ENCODE data around the gene SPTBN4. TPM values are rescaled to one million over a fixed set of nuclear protein-coding genes. Genes with fewer than 3 reads are reported as not detected.
"Not testable (repeated sequence)": the region's sequence is repeated elsewhere in the genome, so short reads cannot be mapped to it uniquely, and the experiment has no call there.

Gene SPTBN4
- total and polyA plus RNA-seq, 2 experiments from 2014 or later: 0.67 to 1.3 TPM

- H3K79me2 ChIP-seq: no peaks in the 10 kb centered on the region
- H3K27ac ChIP-seq: no peak overlapping the region
- no peaks in the 10 kb centered on the region for H3K9me3 ChIP-seq (ENCODE audit: low read depth)
- H3K36me3 ChIP-seq (replicated peaks; ENCODE audit: insufficient read depth, low read depth): no peaks in the 10 kb centered on the region
- H3K4me3 ChIP-seq: no peak overlapping the region
- 96% methylated on average over 3 of the region's 3 CpGs for WGBS (ENCODE audit: low lambda C conversion rate, missing lambda C conversion rate)
- no peak for DNase-seq (ENCODE audit: low spot score)
- TF ChIP-seq EZH2 (IDR thresholded peaks at IDR 0.05; ENCODE audit: borderline replicate concordance): no peak
- TF ChIP-seq, protein P1, sequence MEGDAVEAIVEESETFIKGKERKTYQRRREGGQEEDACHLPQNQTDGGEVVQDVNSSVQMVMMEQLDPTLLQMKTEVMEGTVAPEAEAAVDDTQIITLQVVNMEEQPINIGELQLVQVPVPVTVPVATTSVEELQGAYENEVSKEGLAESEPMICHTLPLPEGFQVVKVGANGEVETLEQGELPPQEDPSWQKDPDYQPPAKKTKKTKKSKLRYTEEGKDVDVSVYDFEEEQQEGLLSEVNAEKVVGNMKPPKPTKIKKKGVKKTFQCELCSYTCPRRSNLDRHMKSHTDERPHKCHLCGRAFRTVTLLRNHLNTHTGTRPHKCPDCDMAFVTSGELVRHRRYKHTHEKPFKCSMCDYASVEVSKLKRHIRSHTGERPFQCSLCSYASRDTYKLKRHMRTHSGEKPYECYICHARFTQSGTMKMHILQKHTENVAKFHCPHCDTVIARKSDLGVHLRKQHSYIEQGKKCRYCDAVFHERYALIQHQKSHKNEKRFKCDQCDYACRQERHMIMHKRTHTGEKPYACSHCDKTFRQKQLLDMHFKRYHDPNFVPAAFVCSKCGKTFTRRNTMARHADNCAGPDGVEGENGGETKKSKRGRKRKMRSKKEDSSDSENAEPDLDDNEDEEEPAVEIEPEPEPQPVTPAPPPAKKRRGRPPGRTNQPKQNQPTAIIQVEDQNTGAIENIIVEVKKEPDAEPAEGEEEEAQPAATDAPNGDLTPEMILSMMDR (IDR thresholded peaks at IDR 0.05; ENCODE audit: poor library complexity): no peak
- TF ChIP-seq EZH2phosphoT487 (IDR thresholded peaks at IDR 0.05; ENCODE audit: low read depth, severe bottlenecking, unreplicated experiment): no peak
- peaks cover 26% of the 10 kb centered on the region for H3K27me3 ChIP-seq
- no peaks in the 10 kb centered on the region for H3K4me1 ChIP-seq (ENCODE audit: insufficient read depth)
- H4K20me1 ChIP-seq (ENCODE audit: insufficient read depth, poor library complexity, severe bottlenecking): no peaks in the 10 kb centered on the region
- no peaks in the 10 kb centered on the region for H3K9me2 ChIP-seq (replicated peaks; ENCODE audit: insufficient read depth)
- H3K4me2 ChIP-seq: no peak overlapping the region
- no peak overlapping the region for H2AFZ ChIP-seq
Measured at GRCh38 chr19:40559394-40559793, 92.6 kb downstream of the SPTBN4 start.

DNA sequence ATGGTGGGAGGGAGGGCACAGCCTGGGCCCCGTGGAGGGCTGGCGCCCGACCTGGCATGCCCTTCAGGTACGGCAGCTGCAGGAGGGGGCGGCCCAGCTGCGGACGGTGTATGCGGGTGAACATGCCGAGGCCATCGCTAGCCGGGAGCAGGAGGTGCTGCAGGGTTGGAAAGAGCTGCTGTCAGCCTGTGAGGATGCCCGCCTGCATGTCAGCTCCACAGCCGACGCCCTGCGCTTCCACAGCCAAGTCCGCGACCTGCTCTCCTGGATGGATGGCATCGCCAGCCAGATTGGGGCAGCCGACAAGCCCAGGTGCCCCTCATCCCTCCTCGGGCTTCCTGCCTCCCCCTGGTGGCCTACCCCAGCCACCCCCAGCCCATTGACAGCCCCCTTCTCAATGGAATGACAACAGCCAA is 93.3 kb downstream of the SPTBN4 start:
- no peaks in the 10 kb centered on the region for H3K9me3 ChIP-seq (ENCODE audit: low read depth)
- H3K27ac ChIP-seq: no peak overlapping the region
- WGBS (ENCODE audit: low lambda C conversion rate, missing lambda C conversion rate): 87% methylated on average over 18 of the region's 20 CpGs
- no peak overlapping the region for H2AFZ ChIP-seq
- peaks cover 23% of the 10 kb centered on the region for H3K27me3 ChIP-seq
- H3K36me3 ChIP-seq (replicated peaks; ENCODE audit: insufficient read depth, low read depth): no peaks in the 10 kb centered on the region
- DNase-seq (ENCODE audit: low spot score): no peak
- H3K9me2 ChIP-seq (replicated peaks; ENCODE audit: insufficient read depth): no peaks in the 10 kb centered on the region
- H3K79me2 ChIP-seq: no peaks in the 10 kb centered on the region
- H3K4me1 ChIP-seq (ENCODE audit: insufficient read depth): no peaks in the 10 kb centered on the region
- H4K20me1 ChIP-seq (ENCODE audit: insufficient read depth, poor library complexity, severe bottlenecking): no peaks in the 10 kb centered on the region
- no peak overlapping the region for H3K4me2 ChIP-seq
- no peak overlapping the region for H3K4me3 ChIP-seq
- TF ChIP-seq EZH2 (IDR thresholded peaks at IDR 0.05; ENCODE audit: borderline replicate concordance) (no peak), EZH2phosphoT487 (IDR thresholded peaks at IDR 0.05; ENCODE audit: low read depth, severe bottlenecking, unreplicated experiment) (no peak)
- TF ChIP-seq, protein P1 (IDR thresholded peaks at IDR 0.05; ENCODE audit: poor library complexity): no peak

GRCh38 chr19:40561947-40562346 is 95.1 kb downstream of the SPTBN4 start:
- no peaks in the 10 kb centered on the region for H3K9me3 ChIP-seq (ENCODE audit: low read depth)
- H2AFZ ChIP-seq: no peak overlapping the region
- H3K9me2 ChIP-seq (replicated peaks; ENCODE audit: insufficient read depth): no peaks in the 10 kb centered on the region
- no peak for DNase-seq (ENCODE audit: low spot score)
- no peak overlapping the region for H3K4me2 ChIP-seq
- peaks cover 31% of the 10 kb centered on the region for H3K27me3 ChIP-seq
- H3K36me3 ChIP-seq (replicated peaks; ENCODE audit: insufficient read depth, low read depth): no peaks in the 10 kb centered on the region
- no peak overlapping the region for H3K4me3 ChIP-seq
- H3K4me1 ChIP-seq (ENCODE audit: insufficient read depth): no peaks in the 10 kb centered on the region
- no peaks in the 10 kb centered on the region for H4K20me1 ChIP-seq (ENCODE audit: insufficient read depth, poor library complexity, severe bottlenecking)
- no peak overlapping the region for H3K27ac ChIP-seq
- TF ChIP-seq EZH2phosphoT487 (IDR thresholded peaks at IDR 0.05; ENCODE audit: low read depth, severe bottlenecking, unreplicated experiment): no peak
- no peak for TF ChIP-seq EZH2 (IDR thresholded peaks at IDR 0.05; ENCODE audit: borderline replicate concordance)
- TF ChIP-seq, protein P1 (IDR thresholded peaks at IDR 0.05; ENCODE audit: poor library complexity): no peak
- WGBS (ENCODE audit: low lambda C conversion rate, missing lambda C conversion rate): 80% methylated on average over 4 of the region's 4 CpGs
- H3K79me2 ChIP-seq: no peaks in the 10 kb centered on the region

GRCh38 chr19:40564535-40564934 is 97.7 kb downstream of the SPTBN4 start:
- not testable (repeated sequence) for DNase-seq (ENCODE audit: low spot score); H4K20me1 ChIP-seq (ENCODE audit: insufficient read depth, poor library complexity, severe bottlenecking); H3K4me3 ChIP-seq; H3K9me2 ChIP-seq (replicated peaks; ENCODE audit: insufficient read depth); H3K4me2 ChIP-seq; H2AFZ ChIP-seq; H3K4me1 ChIP-seq (ENCODE audit: insufficient read depth); H3K79me2 ChIP-seq; H3K27ac ChIP-seq; H3K36me3 ChIP-seq (replicated peaks; ENCODE audit: insufficient read depth, low read depth); H3K9me3 ChIP-seq (ENCODE audit: low read depth)
- WGBS (ENCODE audit: low lambda C conversion rate, missing lambda C conversion rate): 82% methylated on average over 1 of the region's 1 CpG
- peaks cover 57% of the 10 kb centered on the region for H3K27me3 ChIP-seq
